Liver (tissue), 9 donors: ENCODE data around the gene SNX33. TPM values are rescaled to one million over a fixed set of nuclear protein-coding genes. Genes with fewer than 3 reads are reported as not detected.

Source experiments
- DNase-seq: peaks from one replicate; pipeline ENCODE4 v3.0.0-alpha.2; 2017; ENCODE audit warnings: low spot score
- H3K27ac ChIP-seq, 2 donors: one replicate each; pipeline ENCODE4 v1.7.0; 2013; ENCODE audit warnings: inconsistent platforms in 2 of 2, low read length in 2 of 2, control low read depth in 1 of 2, low read depth in 1 of 2, mild to moderate bottlenecking in 1 of 2
- H3K27me3 ChIP-seq, 4 donors: one replicate each; pipeline versions ENCODE4 v1.6.1 to v1.7.0; 2013; ENCODE audit warnings: low read length in 3 of 4, inconsistent platforms in 1 of 4, mild to moderate bottlenecking in 1 of 4, moderate library complexity in 1 of 4; ENCODE audit not compliant: control insufficient read depth in 4 of 4, insufficient read depth in 4 of 4
- H3K36me3 ChIP-seq, 4 donors: one replicate each; pipeline versions ENCODE4 v1.6.1 to v1.7.0; 2013; ENCODE audit warnings: low read length in 3 of 4, mild to moderate bottlenecking in 3 of 4, low read depth in 1 of 4, moderate library complexity in 1 of 4; ENCODE audit not compliant: control insufficient read depth in 4 of 4, insufficient read depth in 3 of 4
- H3K4me1 ChIP-seq, 4 donors: one replicate each; pipeline versions ENCODE4 v1.6.1 to v1.7.0; 2013; ENCODE audit warnings: low read length in 3 of 4, mild to moderate bottlenecking in 3 of 4, moderate library complexity in 1 of 4; ENCODE audit not compliant: control insufficient read depth in 4 of 4, insufficient read depth in 4 of 4
- H3K4me3 ChIP-seq, 3 donors: one replicate each; pipeline versions ENCODE4 v1.6.1 to v1.7.0; 2013; ENCODE audit warnings: low read length in 3 of 3, control low read depth in 1 of 3, low read depth in 1 of 3, mild to moderate bottlenecking in 1 of 3
- H3K9ac ChIP-seq, 2 donors: one replicate each; pipeline ENCODE4 v1.7.0; 2013; ENCODE audit warnings: low read length in 2 of 2, mild to moderate bottlenecking in 2 of 2, moderate library complexity in 2 of 2, control low read depth in 1 of 2, low read depth in 1 of 2
- H3K9me3 ChIP-seq, 4 donors: one replicate each; pipeline versions ENCODE4 v1.6.1 to v1.7.0; 2013; ENCODE audit warnings: low read length in 3 of 4; ENCODE audit not compliant: control insufficient read depth in 4 of 4
- ATF3 ChIP-seq: IDR thresholded peaks from 2 replicates; pipeline ENCODE4 v1.6.1; 2016; ENCODE audit warnings: antibody characterized with exemption
- CTCF ChIP-seq: fragments of 150-350 bp; IDR thresholded peaks from 2 replicates; pipeline ENCODE4 v1.5.1; 2017; ENCODE audit warnings: improper control_type of control experiment, low read depth, low read length; ENCODE audit not compliant: missing input control
- EGR1 ChIP-seq, 2 donors: IDR thresholded peaks; 2 replicates each; pipeline ENCODE4 v1.6.1; 2016 to 2018; ENCODE audit warnings: antibody characterized with exemption in 2 of 2, low read depth in 2 of 2
- FOXA1 ChIP-seq: IDR thresholded peaks from 2 replicates; pipeline ENCODE4 v1.6.1; 2016; ENCODE audit warnings: antibody characterized with exemption
- FOXA2 ChIP-seq: IDR thresholded peaks from 2 replicates; pipeline ENCODE4 v1.6.1; 2016; ENCODE audit warnings: antibody characterized with exemption
- GABPA ChIP-seq, 2 donors: IDR thresholded peaks in 1 of 2; conservative IDR thresholded peaks in 1 of 2; 2 replicates each; pipeline ENCODE4 v1.6.1; 2016; ENCODE audit warnings: antibody characterized with exemption in 2 of 2, mild to moderate bottlenecking in 1 of 2, moderate library complexity in 1 of 2
- HNF4A ChIP-seq, 2 donors: conservative IDR thresholded peaks; 2 replicates each; pipeline ENCODE4 v1.6.1; 2016; ENCODE audit warnings: antibody characterized with exemption in 2 of 2, mild to moderate bottlenecking in 2 of 2
- HNF4G ChIP-seq: IDR thresholded peaks from 2 replicates; pipeline ENCODE4 v1.6.1; 2016; ENCODE audit warnings: antibody characterized with exemption
- NR2F2 ChIP-seq: IDR thresholded peaks from 2 replicates; pipeline ENCODE4 v1.6.1; 2016; ENCODE audit warnings: antibody characterized with exemption
- RAD21 ChIP-seq, 2 donors: IDR thresholded peaks; 2 replicates each; pipeline ENCODE4 v1.6.1; 2016; ENCODE audit warnings: antibody characterized with exemption in 2 of 2, mild to moderate bottlenecking in 2 of 2
- REST ChIP-seq: IDR thresholded peaks from 2 replicates; pipeline ENCODE4 v1.6.1; 2016; ENCODE audit warnings: antibody characterized with exemption, mild to moderate bottlenecking
- RXRA ChIP-seq, 2 donors: IDR thresholded peaks; 2 replicates each; pipeline ENCODE4 v1.6.1; 2017 to 2018; ENCODE audit warnings: antibody characterized with exemption in 2 of 2, mild to moderate bottlenecking in 1 of 2
- TAF1 ChIP-seq: conservative IDR thresholded peaks from 2 replicates; pipeline ENCODE4 v1.6.1; 2016; ENCODE audit warnings: antibody characterized with exemption, mild to moderate bottlenecking
- YY1 ChIP-seq: IDR thresholded peaks from 2 replicates; pipeline ENCODE4 v1.6.1; 2016; ENCODE audit warnings: antibody characterized with exemption, mild to moderate bottlenecking
- WGBS: extraction: QIAGEN DNeasy Blood & Tissue Kit; methylation state at CpG from one replicate; pipeline ENCODE4 v1.1.7; 2013; 5-methylcytosine and 5-hydroxymethylcytosine counted together
- polyA plus RNA-seq, 2 donors: library from polyadenylated mRNA; stranded (reverse) in 1 of 2; unstranded in 1 of 2; fragments of 200-250 nt in 1 of 2; fragments of >200 nt in 1 of 2; fragmentation: Nextera tagmentation in 1 of 2; extraction: Ambion mirVana in 1 of 2; gene quantifications; one replicate each; pipeline versions ENCODE4 v1.2.1 to v1.2.3, GENCODE V29; 2013 to 2015
- total RNA-seq, 2 donors: library from RNA; depleted of rRNA; stranded (reverse); fragments of >200 nt; gene quantifications; one replicate each; pipeline ENCODE4 v1.2.3, GENCODE V29; 2014
- TF ChIP-seq, protein P1 (sequence below): IDR thresholded peaks from 2 replicates; pipeline ENCODE4 v1.6.1; 2016; ENCODE audit warnings: antibody characterized with exemption
- TF ChIP-seq, protein P2 (sequence below): IDR thresholded peaks from 2 replicates; pipeline ENCODE4 v1.6.1; 2016; ENCODE audit warnings: antibody characterized with exemption
- donor health status: healthy.
- donor health status: healthy.
- donor health status: healthy.
- donor health status: healthy.
- donor health status: healthy.

Gene SNX33
- total and polyA plus RNA-seq, 4 donors, result 7.1 to 10.8 (median 9.1) TPM

DNA sequence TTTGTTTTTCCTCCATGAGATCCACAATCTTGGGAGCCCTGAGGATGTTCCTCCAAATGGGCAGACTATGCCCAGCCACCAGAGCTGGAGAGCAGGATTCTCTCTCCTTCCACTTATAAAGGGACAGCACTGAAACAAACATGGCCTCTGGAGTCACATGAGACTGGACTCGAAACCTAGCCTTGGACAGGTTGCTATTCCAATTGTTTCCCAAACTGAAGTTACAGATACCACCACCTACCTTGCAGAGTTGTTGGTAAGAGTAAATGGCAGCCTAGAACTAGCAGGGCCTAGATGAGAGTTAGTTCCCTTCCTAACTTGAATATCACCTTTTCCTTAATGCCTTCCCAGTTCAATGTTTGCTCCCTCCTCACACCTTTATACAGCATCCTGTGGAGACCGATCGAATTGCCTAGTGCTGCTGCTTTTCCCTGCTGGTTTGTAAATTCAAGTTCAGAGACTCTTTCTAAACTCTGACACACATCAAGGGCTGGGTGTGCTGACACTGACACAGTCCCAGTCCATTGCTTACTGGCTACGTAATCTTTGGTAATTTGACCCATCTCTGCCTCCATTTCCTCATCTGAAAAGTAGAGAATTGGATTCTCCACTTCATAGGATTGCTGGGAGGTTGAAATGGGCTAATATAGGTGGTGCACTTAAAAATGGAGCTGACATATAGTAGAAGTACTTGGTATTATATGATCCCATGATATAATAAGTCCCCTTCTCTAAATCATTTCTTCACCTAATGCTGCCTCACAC is 10.3 kb upstream of the SNX33 start:
- Histone ChIP-seq H3K27me3 (no peaks in the 10 kb centered on the region), H3K36me3 (no peaks in the 10 kb centered on the region), H3K4me3 (no peak overlapping the region), H3K4me1 (peaks cover 0 to 33% (median 24%) of the 10 kb centered on the region in 4 donors), H3K9me3 (no peaks in the 10 kb centered on the region), H3K27ac (peak overlapping the region; percentile 95 to 98), H3K9ac (peak overlapping the region; percentile 12 to 38)
- no peak for TF ChIP-seq HNF4A (conservative IDR thresholded peaks at IDR 0.05)
- 82% methylated on average over 4 of the region's 4 CpGs for WGBS
- no peak for DNase-seq

GRCh38 chr15:75639191-75639708 is 8.5 kb upstream of the SNX33 start:
- peak overlapping the region; percentile 95 to 98 for H3K27ac ChIP-seq
- no peaks in the 10 kb centered on the region for H3K9me3 ChIP-seq
- no peak for DNase-seq
- peak overlapping the region; percentile 15 to 40 for H3K9ac ChIP-seq
- H3K36me3 ChIP-seq, result no peaks in the 10 kb centered on the region
- peaks cover 0 to 33% (median 24%) of the 10 kb centered on the region in 4 donors for H3K4me1 ChIP-seq
- 8% methylated on average over 16 of the region's 16 CpGs for WGBS
- H3K4me3 ChIP-seq, result peak overlapping the region; percentile 70 to 90 (median 78)
- TF ChIP-seq HNF4G (peak; percentile 79), RXRA (IDR thresholded peaks at IDR 0.05) (peak; percentile 47 to 60), EGR1 (IDR thresholded peaks at IDR 0.05; ENCODE audit: low read depth in 2 of 2) (peak in 1 of 2 donors; percentile 48), REST (no peak), FOXA2 (no peak), HNF4A (conservative IDR thresholded peaks at IDR 0.05) (peak; percentile 91)
- TF ChIP-seq, protein P1, sequence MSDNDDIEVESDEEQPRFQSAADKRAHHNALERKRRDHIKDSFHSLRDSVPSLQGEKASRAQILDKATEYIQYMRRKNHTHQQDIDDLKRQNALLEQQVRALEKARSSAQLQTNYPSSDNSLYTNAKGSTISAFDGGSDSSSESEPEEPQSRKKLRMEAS, result peak; percentile 99
- no peaks in the 10 kb centered on the region for H3K27me3 ChIP-seq

DNA sequence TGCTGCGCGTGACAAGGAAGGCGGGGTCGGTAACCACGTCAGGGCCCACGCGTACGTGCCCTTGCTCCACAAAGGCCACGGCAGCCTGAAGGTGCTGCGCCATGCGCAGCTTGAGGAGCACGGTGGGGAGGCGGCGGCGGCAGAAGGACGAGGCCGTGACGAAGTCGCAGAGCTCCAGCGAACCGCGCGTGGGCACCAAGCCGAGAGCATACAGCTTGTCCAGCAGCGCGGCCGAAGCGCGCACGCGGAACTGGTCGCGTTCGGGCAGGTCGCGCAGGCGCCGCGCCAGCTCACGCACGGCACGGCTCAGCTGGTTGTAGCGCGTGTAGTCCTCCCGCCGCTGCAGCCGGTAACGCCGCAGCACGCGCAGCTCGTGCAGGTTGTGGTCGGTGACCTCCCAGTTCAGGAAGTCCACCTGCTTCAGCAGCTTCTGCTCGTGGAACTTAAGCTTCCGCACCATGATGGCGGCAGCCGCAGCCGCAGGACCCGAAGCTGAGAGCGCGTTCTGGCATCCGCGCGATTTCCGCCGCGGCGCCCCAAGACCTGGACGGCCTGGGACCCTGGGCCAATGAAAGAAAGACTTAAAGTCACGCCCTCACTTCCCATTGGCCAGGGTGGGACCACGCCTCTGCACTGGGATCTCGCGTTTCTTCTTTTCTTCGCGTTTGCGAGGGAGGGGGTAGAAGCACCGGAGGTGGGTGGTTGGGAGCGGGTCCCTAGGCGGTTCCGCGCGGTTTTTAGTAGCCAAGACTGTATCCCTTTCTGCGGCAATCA is 7.8 kb upstream of the SNX33 start, which contains the start of gene IMP3:
Gene IMP3 (minus strand): TSS at position 516 of the 774 bp plus-strand sequence. CDS start 56 bp downstream, at position 460.
- no peaks in the 10 kb centered on the region for H3K36me3 ChIP-seq
- peak within 1 kb of the TSS; percentile 40 to 93 for H3K9ac ChIP-seq
- no peaks in the 10 kb centered on the region for H3K9me3 ChIP-seq
- H3K4me1 ChIP-seq, result peaks cover 0 to 33% (median 24%) of the 10 kb centered on the region in 4 donors
- H3K4me3 ChIP-seq, result peak within 1 kb of the TSS; percentile 70 to 90 (median 78)
- peak within 1 kb of the TSS; percentile 95 to 98 for H3K27ac ChIP-seq
- DNase-seq, result peak; percentile 92
- no peaks in the 10 kb centered on the region for H3K27me3 ChIP-seq
- WGBS, result under 1% methylated on average over 83 of the region's 83 CpGs
- TF ChIP-seq, protein P1, result peak; percentile 68
- no peak for TF ChIP-seq CTCF
- TF ChIP-seq HNF4A (conservative IDR thresholded peaks at IDR 0.05), result peak; percentile 13 to 17
- TF ChIP-seq HNF4G, result no peak
- TF ChIP-seq GABPA (IDR thresholded peaks at IDR 0.05 in 1 of 2, conservative IDR thresholded peaks at IDR 0.05 in 1 of 2), result peak in 1 of 2 donors; percentile 78
- TF ChIP-seq FOXA2, result no peak
- peak; percentile 97 for TF ChIP-seq YY1
- TF ChIP-seq NR2F2, result peak; percentile 24
- peak in 1 of 2 donors; percentile 25 for TF ChIP-seq RXRA (IDR thresholded peaks at IDR 0.05)
- TF ChIP-seq TAF1, result peak; percentile 93
- TF ChIP-seq EGR1 (IDR thresholded peaks at IDR 0.05; ENCODE audit: low read depth in 2 of 2), result peak in 1 of 2 donors; percentile 45
- TF ChIP-seq, protein P2, sequence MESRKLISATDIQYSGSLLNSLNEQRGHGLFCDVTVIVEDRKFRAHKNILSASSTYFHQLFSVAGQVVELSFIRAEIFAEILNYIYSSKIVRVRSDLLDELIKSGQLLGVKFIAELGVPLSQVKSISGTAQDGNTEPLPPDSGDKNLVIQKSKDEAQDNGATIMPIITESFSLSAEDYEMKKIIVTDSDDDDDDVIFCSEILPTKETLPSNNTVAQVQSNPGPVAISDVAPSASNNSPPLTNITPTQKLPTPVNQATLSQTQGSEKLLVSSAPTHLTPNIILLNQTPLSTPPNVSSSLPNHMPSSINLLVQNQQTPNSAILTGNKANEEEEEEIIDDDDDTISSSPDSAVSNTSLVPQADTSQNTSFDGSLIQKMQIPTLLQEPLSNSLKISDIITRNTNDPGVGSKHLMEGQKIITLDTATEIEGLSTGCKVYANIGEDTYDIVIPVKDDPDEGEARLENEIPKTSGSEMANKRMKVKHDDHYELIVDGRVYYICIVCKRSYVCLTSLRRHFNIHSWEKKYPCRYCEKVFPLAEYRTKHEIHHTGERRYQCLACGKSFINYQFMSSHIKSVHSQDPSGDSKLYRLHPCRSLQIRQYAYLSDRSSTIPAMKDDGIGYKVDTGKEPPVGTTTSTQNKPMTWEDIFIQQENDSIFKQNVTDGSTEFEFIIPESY, result peak; percentile 99
- TF ChIP-seq RAD21 (IDR thresholded peaks at IDR 0.05), result no peak
- no peak for TF ChIP-seq ATF3
- TF ChIP-seq FOXA1, result no peak
